ENCODE measurements around the gene EXOSC2.

EXOSC2 gene

GRCh38 chr9:130693426-130694191 lies at the start of gene EXOSC2:
TSS of gene EXOSC2 (plus strand) at chr9:130693780. CDS start at chr9:130693792, 12 bp downstream.
- peak; percentile 94 for DNase-seq (ENCODE audit: low read depth)

- no peak for DNase-seq (ENCODE audit: low read depth)
These were observed 42.4 kb upstream of the EXOSC2 start for GRCh38 chr9:130651221-130651620.

- no peak for DNase-seq (ENCODE audit: low read depth)
These were observed 41.8 kb upstream of the EXOSC2 start for GRCh38 chr9:130651752-130652151.

- DNase-seq (ENCODE audit: low read depth): no peak
These were observed 38.7 kb upstream of the EXOSC2 start for GRCh38 chr9:130654879-130655278.

GRCh38 chr9:130658893-130659698 lies 34.5 kb upstream of the EXOSC2 start:
- DNase-seq (ENCODE audit: low read depth): no peak

- DNase-seq (ENCODE audit: low read depth): no peak
These were observed 33.8 kb upstream of the EXOSC2 start for GRCh38 chr9:130659699-130660248.

- no peak for DNase-seq (ENCODE audit: low read depth)
These were observed 33.3 kb upstream of the EXOSC2 start for GRCh38 chr9:130660326-130660682.

- DNase-seq (ENCODE audit: low read depth): no peak
These were observed 32.7 kb upstream of the EXOSC2 start for GRCh38 chr9:130660683-130661450.

GRCh38 chr9:130661451-130662098 lies 32.0 kb upstream of the EXOSC2 start:
- DNase-seq (ENCODE audit: low read depth): no peak

GRCh38 chr9:130662099-130662969 lies 31.2 kb upstream of the EXOSC2 start:
- DNase-seq (ENCODE audit: low read depth): no peak

GRCh38 chr9:130662970-130663257 lies 30.7 kb upstream of the EXOSC2 start:
- DNase-seq (ENCODE audit: low read depth): no peak

- DNase-seq (ENCODE audit: low read depth): no peak
These were observed 30.2 kb upstream of the EXOSC2 start for GRCh38 chr9:130663258-130663976.

- no peak for DNase-seq (ENCODE audit: low read depth)
These were observed 29.7 kb upstream of the EXOSC2 start for GRCh38 chr9:130663977-130664250.

- no peak for DNase-seq (ENCODE audit: low read depth)
These were observed 29.1 kb upstream of the EXOSC2 start, which contains the start of gene PRDM12 for GRCh38 chr9:130664251-130665028. TSS of gene PRDM12 (plus strand) at chr9:130664594. CDS start at chr9:130664654, 60 bp downstream.

- no peak for DNase-seq (ENCODE audit: low read depth)
These were observed 28.6 kb upstream of the EXOSC2 start for GRCh38 chr9:130665029-130665430.

GRCh38 chr9:130665431-130666392 lies 27.9 kb upstream of the EXOSC2 start:
- no peak for DNase-seq (ENCODE audit: low read depth)

GRCh38 chr9:130666393-130667119 lies 27.0 kb upstream of the EXOSC2 start:
- no peak for DNase-seq (ENCODE audit: low read depth)

GRCh38 chr9:130667120-130667435 lies 26.5 kb upstream of the EXOSC2 start:
- DNase-seq (ENCODE audit: low read depth): no peak
